DOHH2 (cell line): ENCODE measurements around the gene GPATCH8.

Experiments
- H3F3A ChIP-seq: fragments of 200-600 bp; sonication (generic), shearing (Covaris generic); 2 replicates; pipeline ENCODE4 v1.6.0; 2016; ENCODE audit warnings: antibody characterized with exemption, mild to moderate bottlenecking; ENCODE audit not compliant: control insufficient read depth, insufficient read depth
- H3K27ac ChIP-seq: fragments of 200-600 bp; sonication (generic); 2 replicates; pipeline ENCODE4 v1.5.1; 2014; ENCODE audit warnings: low read depth, mild to moderate bottlenecking, low read length, moderate library complexity
- H3K27me3 ChIP-seq: fragments of 200-600 bp; sonication (generic); 2 replicates; pipeline ENCODE4 v1.6.1; 2014; ENCODE audit warnings: mild to moderate bottlenecking, low read length, mixed read lengths; ENCODE audit not compliant: control insufficient read depth
- H3K36me3 ChIP-seq: fragments of 200-600 bp; sonication (generic); 2 replicates; pipeline ENCODE4 v1.6.1; 2014; ENCODE audit warnings: mild to moderate bottlenecking, low read length, moderate library complexity, mixed read lengths; ENCODE audit not compliant: control insufficient read depth
- H3K4me1 ChIP-seq: fragments of 200-600 bp; sonication (generic); 2 replicates; pipeline ENCODE4 v1.6.1; 2014; ENCODE audit warnings: mild to moderate bottlenecking, low read length, mixed read lengths; ENCODE audit not compliant: control insufficient read depth
- H3K4me2 ChIP-seq: fragments of 200-600 bp; sonication (generic); 2 replicates; pipeline ENCODE4 v1.6.0; 2014; ENCODE audit warnings: mild to moderate bottlenecking, low read length, moderate library complexity
- H3K4me3 ChIP-seq: fragments of 200-600 bp; sonication (generic); 2 replicates; pipeline ENCODE4 v1.5.1; 2014; ENCODE audit warnings: mild to moderate bottlenecking, low read length, mixed read lengths
- H3K79me2 ChIP-seq: fragments of 200-600 bp; sonication (generic); 2 replicates; pipeline ENCODE4 v1.6.1; 2014; ENCODE audit warnings: mild to moderate bottlenecking, low read length, mixed read lengths; ENCODE audit not compliant: control insufficient read depth
- H3K9me2 ChIP-seq: fragments of 200-600 bp; sonication (generic); replicated peaks from 2 replicates; pipeline ENCODE4 v1.6.1; 2014; ENCODE audit warnings: mild to moderate bottlenecking, low read length, mixed read lengths; ENCODE audit not compliant: control insufficient read depth
- H3K9me3 ChIP-seq: fragments of 200-600 bp; sonication (generic); 2 replicates; pipeline ENCODE4 v1.6.1; 2014; ENCODE audit warnings: antibody characterized with exemption, low read length, mixed read lengths; ENCODE audit not compliant: control insufficient read depth, insufficient read depth
- H4K20me1 ChIP-seq: fragments of 200-600 bp; sonication (generic); 2 replicates; pipeline ENCODE4 v1.6.0; 2014; ENCODE audit warnings: low read depth, mild to moderate bottlenecking, antibody characterized with exemption, low read length, moderate library complexity; ENCODE audit not compliant: control insufficient read depth, insufficient read depth
- EZH2phosphoT487 ChIP-seq: fragments of 200-600 bp; sonication (generic); IDR thresholded peaks from 2 replicates; pipeline ENCODE4 v1.6.1; 2017; ENCODE audit warnings: borderline replicate concordance, mild to moderate bottlenecking, antibody characterized with exemption, low read length, moderate library complexity, mixed read lengths
- TF ChIP-seq, protein P1 (sequence below): fragments of 200-600 bp; sonication (generic); IDR thresholded peaks from one replicate; pipeline ENCODE4 v1.5.1; 2014; ENCODE audit warnings: antibody characterized with exemption, mild to moderate bottlenecking, low read depth, low read length; ENCODE audit not compliant: poor library complexity, severe bottlenecking

The GPATCH8 gene

DNA sequence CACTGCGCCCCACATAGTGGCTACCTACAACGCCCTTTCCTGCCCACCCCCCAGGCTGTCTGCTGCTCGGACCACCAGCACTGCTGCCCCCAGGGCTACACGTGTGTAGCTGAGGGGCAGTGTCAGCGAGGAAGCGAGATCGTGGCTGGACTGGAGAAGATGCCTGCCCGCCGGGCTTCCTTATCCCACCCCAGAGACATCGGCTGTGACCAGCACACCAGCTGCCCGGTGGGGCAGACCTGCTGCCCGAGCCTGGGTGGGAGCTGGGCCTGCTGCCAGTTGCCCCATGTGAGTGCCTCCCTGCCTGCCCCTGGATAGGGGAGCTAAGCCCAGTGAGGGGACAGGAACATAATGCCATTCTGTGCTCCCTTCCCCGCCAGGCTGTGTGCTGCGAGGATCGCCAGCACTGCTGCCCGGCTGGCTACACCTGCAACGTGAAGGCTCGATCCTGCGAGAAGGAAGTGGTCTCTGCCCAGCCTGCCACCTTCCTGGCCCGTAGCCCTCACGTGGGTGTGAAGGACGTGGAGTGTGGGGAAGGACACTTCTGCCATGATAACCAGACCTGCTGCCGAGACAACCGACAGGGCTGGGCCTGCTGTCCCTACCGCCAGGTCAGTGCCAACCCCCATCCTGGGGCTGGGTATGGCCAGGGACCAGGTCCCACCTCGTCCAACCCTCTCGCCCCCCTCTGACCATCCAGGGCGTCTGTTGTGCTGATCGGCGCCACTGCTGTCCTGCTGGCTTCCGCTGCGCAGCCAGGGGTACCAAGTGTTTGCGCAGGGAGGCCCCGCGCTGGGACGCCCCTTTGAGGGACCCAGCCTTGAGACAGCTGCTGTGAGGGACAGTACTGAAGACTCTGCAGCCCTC, 151.0 kb downstream of the GPATCH8 start:
- Histone ChIP-seq H3K36me3 (peaks cover 50% of the 10 kb centered on the region), H3K9me2 (no peaks in the 10 kb centered on the region), H4K20me1 (no peaks in the 10 kb centered on the region), H3K27me3 (peaks cover 14% of the 10 kb centered on the region; the same call in 1 of the 2 replicates), H3K4me1 (peaks cover 31% of the 10 kb centered on the region), H3F3A (peaks cover 13% of the 10 kb centered on the region), H3K27ac (no peak overlapping the region), H3K9me3 (no peaks in the 10 kb centered on the region), H3K4me2 (no peak overlapping the region), H3K4me3 (no peak overlapping the region), H3K79me2 (peaks cover 8% of the 10 kb centered on the region)
- no peak for TF ChIP-seq EZH2phosphoT487
- TF ChIP-seq, protein P1, sequence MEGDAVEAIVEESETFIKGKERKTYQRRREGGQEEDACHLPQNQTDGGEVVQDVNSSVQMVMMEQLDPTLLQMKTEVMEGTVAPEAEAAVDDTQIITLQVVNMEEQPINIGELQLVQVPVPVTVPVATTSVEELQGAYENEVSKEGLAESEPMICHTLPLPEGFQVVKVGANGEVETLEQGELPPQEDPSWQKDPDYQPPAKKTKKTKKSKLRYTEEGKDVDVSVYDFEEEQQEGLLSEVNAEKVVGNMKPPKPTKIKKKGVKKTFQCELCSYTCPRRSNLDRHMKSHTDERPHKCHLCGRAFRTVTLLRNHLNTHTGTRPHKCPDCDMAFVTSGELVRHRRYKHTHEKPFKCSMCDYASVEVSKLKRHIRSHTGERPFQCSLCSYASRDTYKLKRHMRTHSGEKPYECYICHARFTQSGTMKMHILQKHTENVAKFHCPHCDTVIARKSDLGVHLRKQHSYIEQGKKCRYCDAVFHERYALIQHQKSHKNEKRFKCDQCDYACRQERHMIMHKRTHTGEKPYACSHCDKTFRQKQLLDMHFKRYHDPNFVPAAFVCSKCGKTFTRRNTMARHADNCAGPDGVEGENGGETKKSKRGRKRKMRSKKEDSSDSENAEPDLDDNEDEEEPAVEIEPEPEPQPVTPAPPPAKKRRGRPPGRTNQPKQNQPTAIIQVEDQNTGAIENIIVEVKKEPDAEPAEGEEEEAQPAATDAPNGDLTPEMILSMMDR, result no peak

DNA sequence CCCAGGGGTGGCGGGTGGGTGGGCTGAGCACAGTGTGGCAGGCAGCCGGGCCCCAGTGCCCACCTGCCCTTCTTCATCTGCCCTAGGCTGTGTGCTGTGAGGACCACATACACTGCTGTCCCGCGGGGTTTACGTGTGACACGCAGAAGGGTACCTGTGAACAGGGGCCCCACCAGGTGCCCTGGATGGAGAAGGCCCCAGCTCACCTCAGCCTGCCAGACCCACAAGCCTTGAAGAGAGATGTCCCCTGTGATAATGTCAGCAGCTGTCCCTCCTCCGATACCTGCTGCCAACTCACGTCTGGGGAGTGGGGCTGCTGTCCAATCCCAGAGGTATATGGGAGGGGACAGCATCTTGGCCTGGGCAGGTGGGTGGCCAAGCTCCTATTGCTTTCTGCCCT, 151.7 kb downstream of the GPATCH8 start:
- Histone ChIP-seq H3K4me3 (no peak overlapping the region), H3K4me2 (no peak overlapping the region), H3K27ac (no peak overlapping the region), H3K79me2 (peaks cover 11% of the 10 kb centered on the region), H3K27me3 (peaks cover 10% of the 10 kb centered on the region; the same call in 1 of the 2 replicates), H3K36me3 (peaks cover 50% of the 10 kb centered on the region), H3K4me1 (peaks cover 38% of the 10 kb centered on the region), H3F3A (peaks cover 18% of the 10 kb centered on the region), H4K20me1 (no peaks in the 10 kb centered on the region), H3K9me2 (no peaks in the 10 kb centered on the region), H3K9me3 (no peaks in the 10 kb centered on the region)
- TF ChIP-seq EZH2phosphoT487, result no peak
- TF ChIP-seq, protein P1, result no peak

GRCh38 chr17:44350733-44351226, 152.4 kb downstream of the GPATCH8 start:
- Histone ChIP-seq H3K9me3 (no peaks in the 10 kb centered on the region), H3K27me3 (peaks cover 6% of the 10 kb centered on the region; the same call in 1 of the 2 replicates), H3K79me2 (peaks cover 18% of the 10 kb centered on the region), H3K36me3 (peaks cover 50% of the 10 kb centered on the region), H3K9me2 (no peaks in the 10 kb centered on the region), H3F3A (peaks cover 21% of the 10 kb centered on the region), H3K4me3 (no peak overlapping the region), H3K4me1 (peaks cover 45% of the 10 kb centered on the region), H4K20me1 (no peaks in the 10 kb centered on the region), H3K27ac (no peak overlapping the region), H3K4me2 (no peak overlapping the region)
- no peak for TF ChIP-seq EZH2phosphoT487
- TF ChIP-seq, protein P1, result peak; percentile 94
